Measurements from ENCODE around the gene IGSF9. TPM values are rescaled to one million over a fixed set of nuclear protein-coding genes. Genes with fewer than 3 reads are reported as not detected.

Gene IGSF9
- total and polyA plus RNA-seq, 2 donors = 1.7 to 4.1 TPM

DNA sequence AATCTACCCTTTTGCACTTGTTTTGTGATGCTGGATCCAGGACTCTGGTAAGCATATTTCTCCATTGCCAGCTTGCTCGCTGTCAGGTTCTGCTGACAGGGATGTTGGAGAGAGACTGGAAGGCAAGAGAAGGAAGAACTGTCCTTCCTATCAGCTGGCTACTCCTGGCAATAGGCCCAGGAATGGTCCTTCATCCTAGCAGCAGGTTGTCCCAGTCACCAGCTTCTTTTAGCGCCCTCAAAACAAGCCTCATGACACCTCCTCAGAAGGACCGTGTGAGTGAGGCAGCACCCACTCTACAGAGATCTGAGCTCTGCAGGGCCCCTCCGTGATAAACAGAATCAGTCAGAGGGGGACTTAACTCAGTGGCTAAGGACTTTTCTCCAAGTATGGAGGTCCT lies 41.8 kb upstream of the IGSF9 start:
- Histone ChIP-seq H3K9me3 (ENCODE audit: control insufficient read depth in 2 of 2, insufficient read depth in 1 of 2, low read length in 1 of 2) (no peaks in the 10 kb centered on the region), H3K27me3 (ENCODE audit: control insufficient read depth in 2 of 2, insufficient read depth in 1 of 2, low read length in 1 of 2) (no peaks in the 10 kb centered on the region), H3K4me1 (ENCODE audit: control insufficient read depth in 2 of 2, insufficient read depth in 2 of 2, low read length in 2 of 2) (no peaks in the 10 kb centered on the region), H3K27ac (ENCODE audit: low read depth in 1 of 2, low read length in 1 of 2) (no peak overlapping the region), H3K4me3 (ENCODE audit: low read length in 2 of 2) (no peak overlapping the region), H3K36me3 (ENCODE audit: control insufficient read depth in 2 of 2, insufficient read depth in 2 of 2, low read length in 1 of 2) (no peaks in the 10 kb centered on the region)
- WGBS = 94% methylated on average over 4 of the region's 4 CpGs
- DNase-seq (ENCODE audit: low read depth in 6 of 9, low spot score in 9 of 9) = no peak

DNA sequence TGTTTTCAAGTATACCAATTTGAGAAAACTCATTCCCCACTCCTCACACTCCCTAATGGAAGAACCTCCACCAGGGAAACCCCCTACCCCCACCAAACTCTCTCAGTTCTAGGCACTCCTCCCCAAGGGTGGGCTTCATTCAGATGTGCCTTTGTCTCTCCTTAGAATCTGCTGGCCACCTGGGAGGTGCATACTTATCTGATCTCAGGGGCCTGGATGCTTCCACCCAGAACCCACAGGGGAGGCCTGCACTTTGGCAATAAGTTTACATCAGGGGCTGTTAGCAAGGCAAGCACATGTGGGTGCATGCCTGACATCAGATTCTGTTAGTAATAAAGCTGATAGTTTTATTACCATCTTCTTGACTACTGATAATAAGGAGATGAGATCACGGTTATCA lies 41.1 kb upstream of the IGSF9 start:
- H3K4me1 ChIP-seq (ENCODE audit: control insufficient read depth in 2 of 2, insufficient read depth in 2 of 2, low read length in 2 of 2) = no peaks in the 10 kb centered on the region
- H3K36me3 ChIP-seq (ENCODE audit: control insufficient read depth in 2 of 2, insufficient read depth in 2 of 2, low read length in 1 of 2) = no peaks in the 10 kb centered on the region
- H3K4me3 ChIP-seq (ENCODE audit: low read length in 2 of 2) = no peak overlapping the region
- WGBS = 99% methylated on average over 1 of the region's 1 CpG
- H3K9me3 ChIP-seq (ENCODE audit: control insufficient read depth in 2 of 2, insufficient read depth in 1 of 2, low read length in 1 of 2) = no peaks in the 10 kb centered on the region
- no peak overlapping the region for H3K27ac ChIP-seq (ENCODE audit: low read depth in 1 of 2, low read length in 1 of 2)
- peaks cover 0 to 4% of the 10 kb centered on the region in 2 donors for H3K27me3 ChIP-seq (ENCODE audit: control insufficient read depth in 2 of 2, insufficient read depth in 1 of 2, low read length in 1 of 2)
- DNase-seq (ENCODE audit: low read depth in 6 of 9, low spot score in 9 of 9) = no peak

DNA sequence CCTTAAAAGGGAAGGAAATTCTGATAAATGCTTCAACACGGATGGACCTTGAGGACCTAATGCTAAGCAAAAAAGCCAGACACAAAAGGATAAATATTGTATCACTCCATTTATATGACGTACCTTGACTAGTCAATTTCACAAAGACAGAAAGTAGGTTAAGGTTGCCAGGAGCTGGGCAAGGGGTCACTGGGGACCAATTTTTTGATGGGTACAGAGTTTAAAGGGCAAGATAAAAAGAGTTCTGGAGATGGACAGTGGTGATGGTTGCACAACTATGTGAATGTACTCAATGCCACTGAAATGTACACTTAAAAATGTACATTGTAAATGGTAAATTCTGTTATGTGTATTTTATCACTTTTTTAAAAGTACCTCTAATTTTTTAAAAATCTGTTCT lies 40.7 kb upstream of the IGSF9 start:
- 90% methylated on average over 2 of the region's 2 CpGs for WGBS
- DNase-seq (ENCODE audit: low read depth in 6 of 9, low spot score in 9 of 9) = no peak
- Histone ChIP-seq H3K4me3 (ENCODE audit: low read length in 2 of 2) (no peak overlapping the region), H3K9me3 (ENCODE audit: control insufficient read depth in 2 of 2, insufficient read depth in 1 of 2, low read length in 1 of 2) (no peaks in the 10 kb centered on the region), H3K4me1 (ENCODE audit: control insufficient read depth in 2 of 2, insufficient read depth in 2 of 2, low read length in 2 of 2) (no peaks in the 10 kb centered on the region), H3K27ac (ENCODE audit: low read depth in 1 of 2, low read length in 1 of 2) (no peak overlapping the region), H3K36me3 (ENCODE audit: control insufficient read depth in 2 of 2, insufficient read depth in 2 of 2, low read length in 1 of 2) (no peaks in the 10 kb centered on the region), H3K27me3 (ENCODE audit: control insufficient read depth in 2 of 2, insufficient read depth in 1 of 2, low read length in 1 of 2) (peaks cover 0 to 8% of the 10 kb centered on the region in 2 donors)

DNA sequence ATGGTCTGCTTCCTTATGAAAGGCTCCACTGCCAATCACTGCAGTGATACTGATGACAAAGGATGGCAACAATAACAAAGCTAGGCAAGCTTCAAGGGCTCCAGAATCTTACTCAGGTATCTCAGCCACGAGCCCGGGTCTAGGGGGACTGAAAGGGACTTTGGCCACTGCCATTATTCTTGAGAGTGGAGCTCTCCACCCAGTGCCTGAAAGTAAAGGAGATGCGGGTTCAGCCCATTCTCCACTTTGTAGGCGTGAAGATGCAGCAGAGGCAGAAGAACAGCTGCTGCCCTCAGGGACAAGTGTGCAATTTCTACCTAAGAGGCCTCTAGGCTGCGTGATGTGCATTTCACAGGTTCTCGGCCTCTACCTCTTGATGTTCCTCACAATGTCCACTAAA lies 40.1 kb upstream of the IGSF9 start:
- DNase-seq (ENCODE audit: low read depth in 6 of 9, low spot score in 9 of 9) = no peak
- no peaks in the 10 kb centered on the region for H3K36me3 ChIP-seq (ENCODE audit: control insufficient read depth in 2 of 2, insufficient read depth in 2 of 2, low read length in 1 of 2)
- no peak overlapping the region for H3K27ac ChIP-seq (ENCODE audit: low read depth in 1 of 2, low read length in 1 of 2)
- no peak overlapping the region for H3K4me3 ChIP-seq (ENCODE audit: low read length in 2 of 2)
- WGBS = 97% methylated on average over 6 of the region's 6 CpGs
- H3K27me3 ChIP-seq (ENCODE audit: control insufficient read depth in 2 of 2, insufficient read depth in 1 of 2, low read length in 1 of 2) = peaks cover 0 to 8% of the 10 kb centered on the region in 2 donors
- H3K4me1 ChIP-seq (ENCODE audit: control insufficient read depth in 2 of 2, insufficient read depth in 2 of 2, low read length in 2 of 2) = no peaks in the 10 kb centered on the region
- H3K9me3 ChIP-seq (ENCODE audit: control insufficient read depth in 2 of 2, insufficient read depth in 1 of 2, low read length in 1 of 2) = no peaks in the 10 kb centered on the region

DNA sequence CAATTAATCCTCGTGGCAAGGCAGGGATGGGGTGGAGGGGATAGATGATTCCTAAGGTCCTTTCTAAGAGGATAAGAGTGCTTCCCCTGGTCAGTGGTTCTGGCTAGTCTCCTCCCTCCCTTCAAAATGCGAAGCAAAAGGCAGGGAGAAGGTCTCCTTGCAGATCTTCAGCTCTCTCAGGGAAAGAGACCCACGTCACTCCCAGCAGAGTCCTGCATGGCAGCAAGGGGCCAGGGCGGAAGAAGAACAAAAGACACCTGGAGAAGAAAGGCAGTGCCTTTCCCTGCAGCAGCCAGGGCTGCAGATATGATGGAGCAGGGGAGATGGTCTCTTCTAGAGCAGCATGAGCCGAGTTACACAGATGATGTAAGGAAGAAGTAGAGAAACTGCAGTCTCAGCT lies 38.3 kb upstream of the IGSF9 start:
- 94% methylated on average over 5 of the region's 5 CpGs for WGBS
- no peaks in the 10 kb centered on the region for H3K4me1 ChIP-seq (ENCODE audit: control insufficient read depth in 2 of 2, insufficient read depth in 2 of 2, low read length in 2 of 2)
- no peak overlapping the region for H3K4me3 ChIP-seq (ENCODE audit: low read length in 2 of 2)
- DNase-seq (ENCODE audit: low read depth in 6 of 9, low spot score in 9 of 9) = no peak
- peaks cover 3 to 8% of the 10 kb centered on the region in 2 donors for H3K27me3 ChIP-seq (ENCODE audit: control insufficient read depth in 2 of 2, insufficient read depth in 1 of 2, low read length in 1 of 2)
- no peak overlapping the region for H3K27ac ChIP-seq (ENCODE audit: low read depth in 1 of 2, low read length in 1 of 2)
- H3K36me3 ChIP-seq (ENCODE audit: control insufficient read depth in 2 of 2, insufficient read depth in 2 of 2, low read length in 1 of 2) = no peaks in the 10 kb centered on the region
- H3K9me3 ChIP-seq (ENCODE audit: control insufficient read depth in 2 of 2, insufficient read depth in 1 of 2, low read length in 1 of 2) = no peaks in the 10 kb centered on the region

DNA sequence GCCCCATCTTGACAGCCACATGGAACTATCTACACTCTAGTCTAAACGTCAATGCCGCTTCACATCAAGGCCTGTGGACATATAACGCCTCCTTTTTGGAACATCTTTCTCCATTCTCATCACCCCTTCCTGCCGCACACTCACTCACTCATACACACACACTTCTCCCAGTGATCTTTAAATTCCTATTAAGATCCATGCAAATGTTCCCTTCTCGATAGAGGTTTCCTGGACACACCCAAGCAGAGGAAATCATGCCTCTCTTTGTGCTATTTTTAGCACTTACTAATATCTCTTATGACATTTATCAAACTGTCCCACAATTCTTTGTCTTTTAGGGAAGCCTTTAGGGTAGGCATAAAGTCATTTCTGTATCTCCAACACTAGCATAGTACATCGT lies 36.9 kb upstream of the IGSF9 start:
- Histone ChIP-seq H3K9me3 (ENCODE audit: control insufficient read depth in 2 of 2, insufficient read depth in 1 of 2, low read length in 1 of 2) (no peaks in the 10 kb centered on the region), H3K4me3 (ENCODE audit: low read length in 2 of 2) (no peak overlapping the region), H3K36me3 (ENCODE audit: control insufficient read depth in 2 of 2, insufficient read depth in 2 of 2, low read length in 1 of 2) (no peaks in the 10 kb centered on the region), H3K4me1 (ENCODE audit: control insufficient read depth in 2 of 2, insufficient read depth in 2 of 2, low read length in 2 of 2) (no peaks in the 10 kb centered on the region), H3K27me3 (ENCODE audit: control insufficient read depth in 2 of 2, insufficient read depth in 1 of 2, low read length in 1 of 2) (peaks cover 3 to 10% of the 10 kb centered on the region in 2 donors), H3K27ac (ENCODE audit: low read depth in 1 of 2, low read length in 1 of 2) (no peak overlapping the region)
- WGBS = 79% methylated on average over 6 of the region's 6 CpGs
- no peak for DNase-seq (ENCODE audit: low read depth in 6 of 9, low spot score in 9 of 9)

DNA sequence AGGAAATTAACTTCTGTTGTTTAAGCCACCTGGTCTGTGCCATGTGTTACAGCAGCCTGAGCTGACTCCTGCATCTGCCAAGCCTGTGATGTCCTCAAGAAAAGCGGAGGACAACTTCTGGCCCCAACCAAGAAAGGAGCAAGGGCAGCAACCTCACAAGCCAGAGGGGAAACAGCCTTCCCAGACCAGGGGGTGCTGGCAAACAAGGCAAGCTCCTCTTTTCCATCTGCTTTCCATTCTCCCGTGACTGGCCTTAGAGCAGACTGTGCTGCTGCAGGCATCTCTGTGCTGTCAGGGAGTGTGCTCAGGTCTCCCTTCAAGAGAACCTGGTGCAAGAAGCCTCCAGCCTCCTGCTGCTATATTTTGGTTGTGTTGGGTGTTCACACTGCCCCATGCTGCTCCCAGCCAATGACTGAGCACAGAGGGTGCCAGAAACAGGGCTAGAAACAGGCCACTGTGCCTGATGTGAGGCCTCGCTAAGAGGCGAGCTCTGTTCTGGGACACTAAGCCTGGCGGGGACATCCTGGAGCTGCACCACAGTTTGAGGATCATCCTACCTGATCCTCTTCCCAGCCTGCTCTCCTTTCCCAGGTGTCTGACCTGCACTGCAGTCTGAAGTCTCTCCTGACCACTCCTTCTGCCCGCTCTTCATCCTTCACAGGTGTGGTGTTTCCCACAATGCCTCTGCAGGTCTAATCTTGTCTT lies 36.1 kb upstream of the IGSF9 start:
- Histone ChIP-seq H3K27me3 (ENCODE audit: control insufficient read depth in 2 of 2, insufficient read depth in 1 of 2, low read length in 1 of 2) (peaks cover 3 to 10% of the 10 kb centered on the region in 2 donors), H3K9me3 (ENCODE audit: control insufficient read depth in 2 of 2, insufficient read depth in 1 of 2, low read length in 1 of 2) (no peaks in the 10 kb centered on the region), H3K27ac (ENCODE audit: low read depth in 1 of 2, low read length in 1 of 2) (no peak overlapping the region), H3K36me3 (ENCODE audit: control insufficient read depth in 2 of 2, insufficient read depth in 2 of 2, low read length in 1 of 2) (no peaks in the 10 kb centered on the region), H3K4me1 (ENCODE audit: control insufficient read depth in 2 of 2, insufficient read depth in 2 of 2, low read length in 2 of 2) (no peaks in the 10 kb centered on the region), H3K4me3 (ENCODE audit: low read length in 2 of 2) (no peak overlapping the region)
- 97% methylated on average over 6 of the region's 6 CpGs for WGBS
- no peak for DNase-seq (ENCODE audit: low read depth in 6 of 9, low spot score in 9 of 9)

DNA sequence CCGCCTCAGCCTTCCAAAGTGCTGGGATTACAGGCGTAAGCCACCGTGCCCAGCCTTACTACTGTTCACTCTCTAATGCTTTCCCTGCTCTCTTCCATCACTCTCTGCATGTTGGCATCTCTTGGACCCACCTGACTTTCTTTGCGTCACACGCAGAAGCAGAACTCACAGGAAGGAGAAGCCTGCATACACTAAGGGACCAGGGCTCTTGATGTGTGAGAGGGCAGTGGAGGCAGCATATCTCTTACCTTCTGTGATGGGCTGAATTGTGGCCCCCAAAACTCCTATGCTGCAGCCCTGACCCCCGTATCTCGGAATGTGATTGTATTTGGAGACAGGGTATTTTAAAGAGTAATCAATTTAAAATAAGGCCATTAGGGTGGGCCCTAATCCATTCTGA lies 35.4 kb upstream of the IGSF9 start:
- DNase-seq (ENCODE audit: low read depth in 6 of 9, low spot score in 9 of 9) = no peak
- Histone ChIP-seq H3K9me3 (ENCODE audit: control insufficient read depth in 2 of 2, insufficient read depth in 1 of 2, low read length in 1 of 2) (no peaks in the 10 kb centered on the region), H3K27ac (ENCODE audit: low read depth in 1 of 2, low read length in 1 of 2) (no peak overlapping the region), H3K36me3 (ENCODE audit: control insufficient read depth in 2 of 2, insufficient read depth in 2 of 2, low read length in 1 of 2) (no peaks in the 10 kb centered on the region), H3K4me3 (ENCODE audit: low read length in 2 of 2) (no peak overlapping the region), H3K27me3 (ENCODE audit: control insufficient read depth in 2 of 2, insufficient read depth in 1 of 2, low read length in 1 of 2) (peaks cover 3 to 10% of the 10 kb centered on the region in 2 donors), H3K4me1 (ENCODE audit: control insufficient read depth in 2 of 2, insufficient read depth in 2 of 2, low read length in 2 of 2) (no peaks in the 10 kb centered on the region)
- 97% methylated on average over 7 of the region's 7 CpGs for WGBS

DNA sequence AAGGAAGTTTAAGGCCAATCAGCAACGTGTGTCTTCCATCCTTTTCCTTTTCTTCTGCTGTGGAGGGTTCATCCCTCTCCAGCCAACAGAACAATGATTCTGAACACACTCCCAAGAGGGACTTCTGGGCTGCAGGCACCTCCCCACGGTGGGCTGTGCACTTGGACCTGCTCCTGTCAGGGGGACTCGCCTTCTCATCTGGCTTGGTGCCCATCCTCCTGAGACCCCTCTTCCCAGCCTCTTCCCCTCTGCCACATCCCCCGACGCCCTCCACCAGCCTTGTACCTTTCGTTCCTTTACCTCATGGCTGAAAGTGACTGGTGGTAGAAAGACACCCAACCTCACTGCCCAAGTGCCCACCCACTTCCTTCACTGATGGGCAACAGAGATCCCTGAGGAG lies 34.7 kb upstream of the IGSF9 start:
- Histone ChIP-seq H3K9me3 (ENCODE audit: control insufficient read depth in 2 of 2, insufficient read depth in 1 of 2, low read length in 1 of 2) (no peaks in the 10 kb centered on the region), H3K27me3 (ENCODE audit: control insufficient read depth in 2 of 2, insufficient read depth in 1 of 2, low read length in 1 of 2) (peaks cover 3 to 10% of the 10 kb centered on the region in 2 donors), H3K4me1 (ENCODE audit: control insufficient read depth in 2 of 2, insufficient read depth in 2 of 2, low read length in 2 of 2) (no peaks in the 10 kb centered on the region), H3K36me3 (ENCODE audit: control insufficient read depth in 2 of 2, insufficient read depth in 2 of 2, low read length in 1 of 2) (no peaks in the 10 kb centered on the region), H3K4me3 (ENCODE audit: low read length in 2 of 2) (no peak overlapping the region), H3K27ac (ENCODE audit: low read depth in 1 of 2, low read length in 1 of 2) (no peak overlapping the region)
- WGBS = 79% methylated on average over 6 of the region's 6 CpGs
- no peak for DNase-seq (ENCODE audit: low read depth in 6 of 9, low spot score in 9 of 9)
